GM21526 (cell line): ENCODE results near the gene NFATC2IP.
A peak's percentile ranks its signal among the peaks of the same experiment; 100 is the strongest.
"Not testable (repeated sequence)": the region's sequence is repeated elsewhere in the genome, so short reads cannot be mapped to it uniquely, and the experiment has no call there.

Source experiments
- ATAC-seq: cut with Tn5 transposase; IDR thresholded peaks from one replicate; pipeline ENCODE4 v1.9.1; 2021; ENCODE audit warnings: moderate library complexity; ENCODE audit not compliant: unreplicated experiment, low FRiP score

NFATC2IP gene

DNA sequence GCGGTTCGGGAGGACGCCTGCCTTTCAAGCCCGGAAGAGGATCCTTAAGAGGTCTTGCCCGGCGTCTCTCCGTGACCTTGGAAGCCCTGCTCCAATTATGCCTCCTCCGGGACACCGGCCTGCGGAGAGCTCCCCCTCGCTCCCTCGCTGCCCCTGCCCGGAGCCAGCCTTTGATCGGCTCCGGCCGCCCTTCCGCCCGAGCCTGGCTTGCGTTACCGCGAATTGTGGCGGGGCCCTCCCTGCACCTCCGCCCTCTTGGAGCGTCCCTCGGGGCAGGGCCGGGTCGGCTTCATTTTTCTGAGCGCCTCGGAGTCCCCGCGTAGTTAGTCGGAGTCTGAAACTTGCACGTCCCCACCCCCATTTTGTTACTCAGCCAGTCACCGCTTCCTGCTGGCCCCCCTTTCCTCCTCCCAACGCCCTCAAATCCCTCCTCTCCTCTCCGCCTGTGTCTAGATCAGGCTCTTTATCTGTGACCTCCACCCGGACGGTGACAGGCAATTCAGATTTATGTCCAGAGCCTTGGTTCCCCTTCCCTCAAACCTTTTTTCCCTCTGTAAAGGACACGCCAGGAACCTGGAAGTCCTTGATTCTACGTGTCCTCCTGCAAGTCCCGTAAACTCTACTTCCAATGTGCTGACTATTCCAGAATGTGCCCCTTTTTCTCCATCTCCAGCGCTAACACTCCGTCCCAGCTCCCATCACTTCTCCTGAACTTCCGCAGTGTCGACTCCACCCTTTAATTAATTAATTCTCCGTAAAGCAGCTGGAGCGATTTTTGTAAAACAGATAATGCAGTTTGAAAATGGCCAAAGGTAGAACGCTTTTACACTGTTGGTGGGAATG lies 25.1 kb upstream of the NFATC2IP start:
- peak; percentile 24 for ATAC-seq

DNA sequence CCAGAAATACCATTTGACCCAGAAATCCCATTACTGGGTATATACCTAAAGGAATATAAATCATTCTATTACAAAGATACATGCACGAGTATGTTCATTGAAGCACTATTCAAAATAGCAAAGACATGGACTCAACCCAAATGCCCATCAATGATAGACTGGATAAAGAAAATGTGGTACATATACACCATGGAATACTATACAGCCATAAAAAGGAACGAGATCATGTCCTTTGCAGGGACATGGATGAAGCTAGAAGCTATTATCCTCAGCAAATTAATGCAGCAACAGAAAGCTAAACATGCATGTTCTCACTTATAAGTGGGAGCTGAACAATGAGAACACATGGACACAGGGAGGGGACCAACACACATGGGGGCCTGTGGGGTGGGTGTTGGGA lies 24.5 kb upstream of the NFATC2IP start:
- not testable (repeated sequence) for ATAC-seq

DNA sequence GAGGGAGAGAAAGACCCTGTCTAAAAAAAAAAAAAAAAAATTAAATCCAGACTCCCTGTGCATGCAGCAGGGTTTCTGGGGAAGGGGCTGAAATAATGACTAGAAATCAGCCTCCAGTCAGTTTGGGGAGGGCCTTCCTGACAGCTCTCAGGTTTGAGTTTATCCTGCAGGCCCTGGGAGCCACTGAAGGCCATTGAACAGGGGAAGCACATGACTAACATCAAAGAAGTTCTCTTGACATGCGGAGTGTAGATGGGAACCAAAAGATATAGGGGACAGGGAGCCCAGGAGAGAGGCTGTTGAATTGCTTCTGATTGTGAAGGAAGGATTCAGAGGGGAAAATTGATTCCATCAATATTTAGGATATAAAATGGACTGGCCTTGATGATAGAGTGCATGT lies 22.9 kb upstream of the NFATC2IP start:
- no peak for ATAC-seq

DNA sequence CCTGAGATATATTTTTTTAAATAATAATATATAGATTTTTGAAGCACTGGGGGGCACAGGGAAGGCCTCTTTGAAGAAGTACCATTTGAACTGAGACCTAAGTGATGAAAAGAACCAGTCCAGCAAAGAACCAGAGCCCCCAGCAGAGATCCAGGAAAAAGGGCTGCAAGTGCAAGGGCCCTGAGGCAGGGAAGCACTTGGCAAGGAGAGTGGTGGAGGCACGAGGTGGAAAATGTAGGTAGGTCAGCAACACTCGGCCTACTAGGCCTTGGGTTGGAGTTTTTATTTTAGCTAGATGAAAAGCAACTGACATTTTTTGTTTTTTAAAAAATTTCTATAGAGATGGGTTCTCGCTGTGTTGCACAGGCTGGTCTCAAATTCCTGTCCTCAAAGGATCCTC lies 20.5 kb upstream of the NFATC2IP start:
- no peak for ATAC-seq

DNA sequence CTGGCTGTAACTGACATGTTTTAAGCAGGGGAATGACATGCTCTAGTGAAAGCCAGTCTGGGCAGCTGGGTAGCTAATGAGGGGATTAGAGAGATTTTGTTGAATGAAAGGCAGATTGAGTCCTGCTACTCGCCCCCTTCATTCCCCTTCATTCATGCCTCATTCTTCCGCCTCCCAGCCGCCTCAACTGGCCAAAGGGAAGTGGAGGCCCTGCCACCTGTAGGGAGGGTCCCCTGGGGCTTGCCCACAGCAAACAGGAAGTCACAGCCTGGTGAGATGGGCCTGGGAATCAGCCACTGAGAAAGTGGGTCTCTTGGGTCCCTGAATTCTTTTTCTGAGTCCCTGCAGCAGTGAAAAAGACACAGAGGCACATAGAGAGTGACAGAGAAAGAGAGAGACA lies 20.1 kb upstream of the NFATC2IP start:
- ATAC-seq, result no peak

DNA sequence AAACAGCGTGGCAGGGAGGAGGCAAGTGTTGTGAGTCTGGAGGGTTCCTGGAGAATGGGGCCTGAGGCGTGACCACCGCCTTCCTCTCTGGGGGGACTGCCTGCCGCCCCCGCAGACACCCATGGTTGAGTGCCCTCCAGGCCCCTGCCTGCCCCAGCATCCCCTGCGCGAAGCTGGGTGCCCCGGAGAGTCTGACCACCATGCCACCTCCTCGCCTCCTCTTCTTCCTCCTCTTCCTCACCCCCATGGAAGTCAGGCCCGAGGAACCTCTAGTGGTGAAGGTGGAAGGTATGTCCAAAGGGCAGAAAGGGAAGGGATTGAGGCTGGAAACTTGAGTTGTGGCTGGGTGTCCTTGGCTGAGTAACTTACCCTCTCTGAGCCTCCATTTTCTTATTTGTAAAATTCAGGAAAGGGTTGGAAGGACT lies 18.9 kb upstream of the NFATC2IP start, which contains the start of gene CD19:
Gene CD19 (plus strand): TSS at position 171 of the 425 bp plus-strand sequence. CDS start 30 bp downstream, at position 201.
- no peak for ATAC-seq

DNA sequence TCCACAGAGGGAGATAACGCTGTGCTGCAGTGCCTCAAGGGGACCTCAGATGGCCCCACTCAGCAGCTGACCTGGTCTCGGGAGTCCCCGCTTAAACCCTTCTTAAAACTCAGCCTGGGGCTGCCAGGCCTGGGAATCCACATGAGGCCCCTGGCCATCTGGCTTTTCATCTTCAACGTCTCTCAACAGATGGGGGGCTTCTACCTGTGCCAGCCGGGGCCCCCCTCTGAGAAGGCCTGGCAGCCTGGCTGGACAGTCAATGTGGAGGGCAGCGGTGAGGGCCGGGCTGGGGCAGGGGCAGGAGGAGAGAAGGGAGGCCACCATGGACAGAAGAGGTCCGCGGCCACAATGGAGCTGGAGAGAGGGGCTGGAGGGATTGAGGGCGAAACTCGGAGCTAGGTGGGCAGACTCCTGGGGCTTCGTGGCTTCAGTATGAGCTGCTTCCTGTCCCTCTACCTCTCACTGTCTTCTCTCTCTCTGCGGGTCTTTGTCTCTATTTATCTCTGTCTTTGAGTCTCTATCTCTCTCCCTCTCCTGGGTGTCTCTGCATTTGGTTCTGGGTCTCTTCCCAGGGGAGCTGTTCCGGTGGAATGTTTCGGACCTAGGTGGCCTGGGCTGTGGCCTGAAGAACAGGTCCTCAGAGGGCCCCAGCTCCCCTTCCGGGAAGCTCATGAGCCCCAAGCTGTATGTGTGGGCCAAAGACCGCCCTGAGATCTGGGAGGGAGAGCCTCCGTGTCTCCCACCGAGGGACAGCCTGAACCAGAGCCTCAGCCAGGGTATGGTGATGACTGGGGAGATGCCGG lies 18.2 kb upstream of the NFATC2IP start:
- ATAC-seq, result no peak

DNA sequence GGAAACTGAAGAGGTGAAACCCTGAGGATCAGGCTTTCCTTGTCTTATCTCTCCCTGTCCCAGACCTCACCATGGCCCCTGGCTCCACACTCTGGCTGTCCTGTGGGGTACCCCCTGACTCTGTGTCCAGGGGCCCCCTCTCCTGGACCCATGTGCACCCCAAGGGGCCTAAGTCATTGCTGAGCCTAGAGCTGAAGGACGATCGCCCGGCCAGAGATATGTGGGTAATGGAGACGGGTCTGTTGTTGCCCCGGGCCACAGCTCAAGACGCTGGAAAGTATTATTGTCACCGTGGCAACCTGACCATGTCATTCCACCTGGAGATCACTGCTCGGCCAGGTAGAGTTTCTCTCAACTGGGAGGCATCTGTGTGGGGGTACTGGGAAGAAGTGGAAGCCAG lies 17.6 kb upstream of the NFATC2IP start:
- no peak for ATAC-seq

DNA sequence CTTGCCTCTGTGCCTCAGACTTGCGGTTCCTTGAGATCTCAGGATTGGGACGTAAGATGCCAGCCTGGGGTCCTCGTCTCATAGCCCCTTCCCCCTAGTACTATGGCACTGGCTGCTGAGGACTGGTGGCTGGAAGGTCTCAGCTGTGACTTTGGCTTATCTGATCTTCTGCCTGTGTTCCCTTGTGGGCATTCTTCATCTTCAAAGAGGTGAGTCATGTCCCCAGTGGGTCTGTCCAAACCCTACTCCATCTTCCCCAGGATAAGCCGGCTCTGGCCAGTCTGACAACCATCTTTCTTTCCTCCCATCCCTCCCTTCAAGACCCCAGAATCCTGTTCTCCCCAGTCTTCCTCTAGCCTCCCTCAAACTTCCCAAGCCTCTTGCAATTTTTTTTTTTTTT lies 15.4 kb upstream of the NFATC2IP start:
- no peak for ATAC-seq

DNA sequence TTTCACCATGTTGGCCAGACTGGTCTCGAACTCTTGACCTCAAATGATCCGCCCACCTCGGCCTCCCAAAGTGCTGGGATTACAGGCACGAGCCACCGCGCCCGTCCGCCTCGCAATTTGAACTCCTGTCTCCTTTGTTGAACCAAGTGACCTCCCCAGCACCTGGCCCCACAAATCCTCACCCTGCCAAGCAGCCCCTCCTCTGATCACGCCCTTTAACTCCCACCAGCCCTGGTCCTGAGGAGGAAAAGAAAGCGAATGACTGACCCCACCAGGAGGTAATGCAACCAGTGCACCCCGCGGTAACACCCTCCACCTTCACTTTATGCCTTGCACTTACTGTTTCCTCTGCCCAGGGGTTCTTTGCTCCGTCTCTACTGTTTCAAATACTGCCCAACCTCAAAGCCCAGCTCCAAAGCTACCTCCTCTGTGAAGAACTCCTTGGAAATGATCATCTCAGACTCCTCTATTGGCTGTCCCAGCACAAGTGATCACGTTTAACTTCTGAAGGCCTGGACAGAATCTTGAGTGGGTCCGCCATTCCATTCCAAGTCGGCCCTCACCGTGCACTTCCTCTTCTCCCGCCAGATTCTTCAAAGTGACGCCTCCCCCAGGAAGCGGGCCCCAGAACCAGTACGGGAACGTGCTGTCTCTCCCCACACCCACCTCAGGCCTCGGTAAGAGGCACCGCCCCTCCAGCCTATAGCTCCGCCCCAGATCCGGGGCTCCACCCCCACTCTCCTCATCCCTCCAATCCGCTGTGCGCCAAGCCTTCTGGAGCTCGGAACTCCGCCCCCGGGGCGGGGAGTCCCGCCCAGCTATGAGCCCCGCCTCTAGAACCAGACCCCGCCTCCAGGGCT lies 14.6 kb upstream of the NFATC2IP start:
- ATAC-seq, result no peak

DNA sequence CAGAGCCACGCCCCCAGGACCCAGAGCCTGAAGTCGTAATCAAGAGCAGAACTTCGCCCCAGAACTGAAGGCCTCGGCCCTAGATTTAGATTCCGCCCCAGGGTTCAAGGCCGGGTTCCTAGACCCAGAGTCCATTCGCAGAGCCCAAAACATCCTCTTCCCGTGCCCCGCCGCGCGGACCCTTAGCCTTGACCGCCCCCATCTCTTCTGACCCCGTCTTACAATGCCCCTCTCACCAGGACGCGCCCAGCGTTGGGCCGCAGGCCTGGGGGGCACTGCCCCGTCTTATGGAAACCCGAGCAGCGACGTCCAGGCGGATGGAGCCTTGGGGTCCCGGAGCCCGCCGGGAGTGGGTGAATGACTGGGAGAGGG lies 14.0 kb upstream of the NFATC2IP start:
- no peak for ATAC-seq

DNA sequence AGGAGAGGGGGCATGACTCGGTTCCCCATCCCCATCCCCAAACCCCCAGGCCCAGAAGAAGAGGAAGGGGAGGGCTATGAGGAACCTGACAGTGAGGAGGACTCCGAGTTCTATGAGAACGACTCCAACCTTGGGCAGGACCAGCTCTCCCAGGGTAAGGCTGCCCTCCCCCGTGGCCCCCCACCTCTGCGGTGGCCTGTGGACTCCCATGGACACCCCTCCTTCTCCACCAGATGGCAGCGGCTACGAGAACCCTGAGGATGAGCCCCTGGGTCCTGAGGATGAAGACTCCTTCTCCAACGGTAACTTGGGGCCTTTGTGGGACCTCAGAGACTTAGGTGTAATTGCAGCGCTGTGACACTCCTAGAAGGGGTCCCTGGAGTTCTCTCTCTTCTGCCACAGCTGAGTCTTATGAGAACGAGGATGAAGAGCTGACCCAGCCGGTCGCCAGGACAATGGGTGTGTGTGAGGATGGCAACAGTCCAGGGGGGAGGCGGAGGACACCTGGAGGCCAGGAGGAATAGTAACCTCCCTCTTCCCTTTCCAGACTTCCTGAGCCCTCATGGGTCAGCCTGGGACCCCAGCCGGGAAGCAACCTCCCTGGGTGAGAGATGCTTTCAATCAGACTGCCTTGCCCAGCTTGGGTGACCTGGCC lies 13.4 kb upstream of the NFATC2IP start:
- no peak for ATAC-seq

DNA sequence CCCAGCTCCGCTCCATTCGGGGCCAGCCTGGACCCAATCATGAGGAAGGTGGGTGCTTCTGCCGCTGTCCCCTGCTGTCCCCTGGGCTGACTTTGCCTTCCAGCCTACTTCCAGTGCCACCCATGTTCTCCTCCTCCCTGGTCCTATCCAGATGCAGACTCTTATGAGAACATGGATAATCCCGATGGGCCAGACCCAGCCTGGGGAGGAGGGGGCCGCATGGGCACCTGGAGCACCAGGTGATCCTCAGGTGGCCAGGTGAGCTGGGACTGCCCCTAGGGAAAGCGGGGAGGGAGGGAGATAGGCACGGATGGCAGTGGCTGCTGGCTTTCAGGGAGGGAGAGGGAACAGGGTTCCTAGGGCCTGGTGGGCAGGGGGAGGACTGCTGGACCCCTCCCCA lies 12.0 kb upstream of the NFATC2IP start:
- ATAC-seq, result no peak

DNA sequence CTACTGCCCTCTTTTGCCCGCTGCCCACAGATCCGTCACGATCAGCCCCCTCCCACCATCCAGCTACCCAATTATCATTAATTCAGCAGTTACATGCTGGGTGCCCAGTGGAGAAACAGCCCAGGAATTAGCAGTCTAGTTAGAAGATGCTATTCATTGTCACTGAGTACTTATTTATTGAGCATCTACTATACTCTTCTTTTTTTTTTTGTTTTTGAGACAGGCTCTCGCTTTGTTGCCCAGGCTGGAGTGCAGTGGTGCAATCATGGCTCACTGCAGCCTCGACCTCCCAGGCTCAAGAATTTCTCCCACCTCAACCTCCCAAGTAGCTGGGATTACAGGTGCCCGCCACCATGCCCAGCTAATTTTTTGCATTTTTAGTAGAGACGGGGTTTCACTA lies 10.9 kb upstream of the NFATC2IP start:
- ATAC-seq, result not testable (repeated sequence)

DNA sequence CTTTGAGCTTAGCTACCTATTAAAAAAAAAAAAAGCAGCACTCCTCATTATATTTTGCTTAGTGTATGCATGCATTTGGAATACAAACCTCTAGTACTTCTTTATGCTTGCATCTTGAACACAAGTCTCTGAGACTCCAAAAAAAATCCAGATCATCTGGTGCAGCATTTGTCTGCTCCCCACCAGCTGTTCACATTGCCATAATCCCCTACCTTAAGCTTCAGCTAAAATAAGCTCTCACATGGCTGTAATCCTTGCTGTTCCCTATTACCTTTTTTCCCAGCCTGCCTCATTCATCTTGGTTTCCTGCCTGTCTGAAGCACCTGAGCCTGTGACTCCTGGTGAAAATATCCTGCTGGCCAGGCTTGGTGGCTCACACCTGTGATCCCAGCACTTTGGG lies 7.5 kb upstream of the NFATC2IP start:
- ATAC-seq, result no peak

DNA sequence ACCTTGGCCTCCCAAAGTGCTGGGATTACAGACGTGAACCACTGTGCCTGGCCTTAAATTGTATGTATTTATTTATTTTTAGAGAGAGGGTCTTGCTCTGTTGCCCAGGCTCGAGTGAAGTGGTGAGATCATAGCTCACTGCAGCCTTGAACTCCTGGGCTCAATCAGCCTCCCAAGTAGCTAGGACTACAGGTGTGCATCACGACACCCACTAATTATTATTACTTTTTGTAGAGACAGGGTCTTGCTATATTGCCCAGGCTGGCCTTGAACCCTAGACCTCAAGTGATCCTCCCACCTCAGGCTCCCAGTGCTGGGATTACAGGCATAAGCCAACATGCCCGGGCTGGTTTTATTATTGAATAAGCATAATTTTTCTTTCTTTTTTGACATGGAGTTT lies 4.1 kb upstream of the NFATC2IP start:
- ATAC-seq, result no peak

DNA sequence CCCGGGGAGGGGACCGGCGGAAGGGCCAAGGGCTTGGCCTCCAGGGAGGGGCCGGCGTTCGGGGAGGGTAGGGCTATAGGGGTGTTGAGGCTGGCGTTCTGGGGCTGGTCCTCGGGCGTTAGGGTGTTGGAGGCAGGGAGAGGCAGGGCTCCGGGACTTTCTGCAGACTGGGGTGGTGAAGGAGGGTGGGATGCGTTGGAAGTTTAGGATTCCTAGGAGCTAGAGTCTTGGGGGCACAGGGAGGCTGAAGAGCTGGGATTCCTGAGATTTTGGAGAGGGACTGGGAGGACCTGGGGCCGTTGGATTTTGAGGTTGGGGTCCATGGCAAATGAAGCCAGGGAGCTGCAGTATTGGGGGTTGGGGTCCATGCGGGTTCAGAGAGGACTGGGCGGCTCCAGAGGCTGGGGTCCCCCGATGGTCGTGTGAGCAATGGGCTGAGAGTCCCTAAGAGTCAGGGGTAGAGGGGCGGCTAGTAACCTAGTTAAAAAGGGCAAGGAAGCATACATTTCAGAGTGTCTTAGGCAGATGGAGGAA lies 740 bp downstream of the NFATC2IP start:
- ATAC-seq, result no peak

DNA sequence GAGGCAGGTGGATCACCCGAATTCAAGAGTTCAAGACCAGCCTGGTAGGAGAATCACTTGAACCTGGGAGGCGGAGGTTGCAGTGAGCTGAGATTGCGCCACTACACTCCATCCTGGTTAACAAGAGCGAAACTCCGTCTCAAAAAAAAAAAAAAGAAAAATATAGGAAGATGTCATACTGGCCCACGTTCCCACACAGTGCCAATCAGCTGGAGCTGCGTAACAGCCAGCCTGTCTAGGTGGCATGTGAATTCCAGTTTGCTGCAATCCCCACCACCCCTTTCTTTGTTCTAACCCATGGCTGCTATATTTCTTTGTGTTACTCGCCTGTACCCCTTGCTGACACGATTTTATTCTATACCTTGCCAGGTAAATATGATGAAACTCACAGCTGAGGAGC lies 7.5 kb downstream of the NFATC2IP start:
- ATAC-seq, result no peak

DNA sequence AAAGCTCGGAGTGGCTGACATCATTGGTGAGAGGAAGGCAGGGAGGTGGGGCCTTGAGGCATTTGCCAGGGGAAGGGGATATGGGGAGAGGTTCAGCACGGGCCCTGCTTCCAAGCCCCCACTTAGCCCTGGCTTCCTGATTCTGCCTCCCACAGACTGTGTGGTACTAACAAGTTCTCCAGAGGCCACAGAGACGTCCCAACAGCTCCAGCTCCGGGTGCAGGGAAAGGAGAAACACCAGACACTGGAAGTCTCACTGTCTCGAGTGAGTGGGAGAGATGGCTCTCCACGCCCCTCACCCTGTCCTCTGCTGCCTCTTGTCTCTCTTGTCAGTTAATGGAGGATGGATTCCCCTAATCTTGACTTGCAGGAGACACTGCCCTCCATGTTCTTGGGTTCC lies 8.1 kb downstream of the NFATC2IP start:
- ATAC-seq, result no peak

DNA sequence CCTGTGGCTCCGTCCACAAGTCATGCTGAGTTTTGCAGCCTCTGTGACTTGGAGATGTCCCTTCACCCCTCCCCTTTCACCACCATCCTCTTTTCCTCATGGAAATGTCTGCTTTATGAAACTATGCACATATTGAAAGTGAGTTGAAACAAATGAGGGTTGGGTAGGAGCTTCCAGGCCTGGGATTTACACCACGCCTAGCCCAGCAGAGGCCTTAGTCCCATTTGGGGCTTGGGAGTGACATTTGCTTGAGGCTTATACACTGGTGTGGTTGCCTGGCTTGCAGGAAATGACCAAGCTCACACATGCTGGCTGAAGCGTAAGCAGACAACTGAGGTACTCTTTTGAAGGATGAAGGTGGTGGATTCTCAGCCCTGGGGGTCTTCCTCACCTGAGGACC lies 13.3 kb downstream of the NFATC2IP start:
- no peak for ATAC-seq
